AG10803 (cell line): ENCODE measurements around the gene SLC6A13.
A peak's percentile ranks its signal among the peaks of the same experiment; 100 is the strongest.
"Not testable (repeated sequence)": the region's sequence is repeated elsewhere in the genome, so short reads cannot be mapped to it uniquely, and the experiment has no call there.

Experiments
- DNase-seq: peaks from one replicate; pipeline ENCODE4 v3.0.0; 2010; ENCODE audit warnings: low read depth
- H3K4me3 ChIP-seq: 2 replicates; pipeline ENCODE4 v1.5.1; 2011; ENCODE audit warnings: mild to moderate bottlenecking, low read length, control low read depth
- TF ChIP-seq, protein P1 (sequence below): conservative IDR thresholded peaks from 2 replicates; pipeline ENCODE4 v1.5.1; 2011; ENCODE audit warnings: mild to moderate bottlenecking, low read length, control low read depth, inconsistent platforms

Gene SLC6A13

DNA sequence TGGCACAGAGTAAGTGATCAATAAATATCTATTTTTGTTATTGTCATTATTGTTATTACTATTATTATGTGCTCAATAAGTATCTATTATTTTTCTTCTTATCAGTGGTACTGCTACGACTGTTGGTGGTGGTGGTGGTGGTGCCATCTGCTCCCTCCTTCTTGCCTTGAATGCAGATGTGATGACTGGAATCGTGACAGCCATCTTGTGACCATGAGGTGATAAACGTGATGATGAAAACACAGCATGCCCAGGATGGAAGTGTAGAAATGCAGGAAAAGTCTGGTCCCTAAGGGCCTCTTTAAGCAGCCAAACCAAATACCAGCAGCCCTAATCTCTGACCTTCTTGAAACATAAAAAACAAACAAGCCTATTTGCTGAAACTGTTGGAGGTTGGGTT, 71.1 kb downstream of the SLC6A13 start:
- no peak overlapping the region for H3K4me3 ChIP-seq
- DNase-seq = no peak
- TF ChIP-seq, protein P1, sequence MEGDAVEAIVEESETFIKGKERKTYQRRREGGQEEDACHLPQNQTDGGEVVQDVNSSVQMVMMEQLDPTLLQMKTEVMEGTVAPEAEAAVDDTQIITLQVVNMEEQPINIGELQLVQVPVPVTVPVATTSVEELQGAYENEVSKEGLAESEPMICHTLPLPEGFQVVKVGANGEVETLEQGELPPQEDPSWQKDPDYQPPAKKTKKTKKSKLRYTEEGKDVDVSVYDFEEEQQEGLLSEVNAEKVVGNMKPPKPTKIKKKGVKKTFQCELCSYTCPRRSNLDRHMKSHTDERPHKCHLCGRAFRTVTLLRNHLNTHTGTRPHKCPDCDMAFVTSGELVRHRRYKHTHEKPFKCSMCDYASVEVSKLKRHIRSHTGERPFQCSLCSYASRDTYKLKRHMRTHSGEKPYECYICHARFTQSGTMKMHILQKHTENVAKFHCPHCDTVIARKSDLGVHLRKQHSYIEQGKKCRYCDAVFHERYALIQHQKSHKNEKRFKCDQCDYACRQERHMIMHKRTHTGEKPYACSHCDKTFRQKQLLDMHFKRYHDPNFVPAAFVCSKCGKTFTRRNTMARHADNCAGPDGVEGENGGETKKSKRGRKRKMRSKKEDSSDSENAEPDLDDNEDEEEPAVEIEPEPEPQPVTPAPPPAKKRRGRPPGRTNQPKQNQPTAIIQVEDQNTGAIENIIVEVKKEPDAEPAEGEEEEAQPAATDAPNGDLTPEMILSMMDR = no peak

DNA sequence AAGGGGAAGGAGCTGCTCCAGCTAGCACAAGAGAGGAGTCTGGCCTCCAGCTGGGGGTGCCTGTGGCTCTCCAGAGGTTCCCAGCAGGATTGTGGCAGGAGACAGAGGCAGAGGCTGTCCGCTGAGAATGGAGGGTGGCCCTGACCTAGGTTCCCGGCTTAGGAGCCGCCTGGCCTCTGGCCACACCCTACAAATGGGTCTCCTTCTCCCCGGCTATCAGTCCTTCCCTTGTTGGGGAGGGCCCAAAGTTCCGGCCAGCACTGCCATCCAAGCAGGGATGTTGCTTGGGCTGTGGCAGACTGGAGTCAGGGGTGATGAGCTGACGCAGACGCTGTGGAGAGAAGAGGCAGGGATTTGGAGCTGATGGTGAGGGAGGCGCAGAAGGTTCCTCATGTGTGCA, 71.8 kb downstream of the SLC6A13 start:
- TF ChIP-seq, protein P1 = no peak
- no peak for DNase-seq
- no peak overlapping the region for H3K4me3 ChIP-seq

DNA sequence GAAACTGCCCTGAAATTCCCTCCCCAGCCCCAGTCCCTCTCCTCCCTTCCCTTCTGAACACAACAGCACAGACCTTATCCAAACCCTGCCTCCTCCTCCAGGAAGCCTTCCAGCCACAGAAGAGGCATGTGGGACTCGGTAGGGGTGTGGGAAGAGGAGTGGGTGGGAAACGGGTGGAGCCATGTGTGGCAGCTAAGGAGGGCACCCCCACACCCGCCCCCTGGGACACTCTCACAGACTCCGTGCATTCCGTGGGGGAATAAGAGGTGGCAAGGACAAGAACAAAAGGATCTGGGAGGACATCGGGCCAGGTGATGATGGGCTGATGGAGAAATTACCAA, 73.0 kb downstream of the SLC6A13 start:
- DNase-seq = no peak
- TF ChIP-seq, protein P1 = no peak
- H3K4me3 ChIP-seq = no peak overlapping the region; the same call in 1 of the 2 replicates

DNA sequence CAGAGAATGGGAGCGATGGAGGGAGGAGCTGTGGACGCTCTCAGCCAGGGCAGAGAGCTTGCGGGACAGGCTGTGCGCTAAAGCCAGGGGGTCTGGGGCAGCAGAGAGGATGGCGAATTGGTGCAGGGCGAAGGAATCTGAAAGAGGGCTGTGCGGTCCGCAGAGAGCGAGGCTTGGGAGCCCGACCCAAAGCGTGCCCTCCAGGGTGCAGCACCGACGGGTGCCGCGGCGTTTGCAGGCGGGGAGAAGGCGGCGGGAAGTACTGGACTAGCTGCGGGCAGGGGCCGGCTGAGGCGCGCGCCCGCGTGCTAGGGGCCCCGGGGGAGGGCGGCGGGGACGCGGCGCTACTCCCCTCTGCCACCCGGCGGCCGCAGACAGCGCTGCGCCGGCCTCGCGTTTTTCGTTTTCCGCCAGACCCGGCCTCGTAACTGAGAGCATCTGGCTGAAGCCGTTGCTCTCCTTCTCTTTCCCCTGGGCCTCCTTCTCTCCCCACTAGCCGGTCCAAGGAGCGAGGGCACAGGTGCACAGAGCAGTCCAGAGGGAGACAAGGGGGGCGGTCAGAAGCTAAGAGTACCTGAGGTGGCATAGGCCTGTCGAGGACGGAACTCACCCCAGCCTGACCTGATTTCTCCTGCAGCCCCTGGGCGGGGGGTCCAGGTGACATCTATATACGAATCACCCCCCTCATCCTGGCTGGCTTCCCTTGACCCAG, 73.6 kb downstream of the SLC6A13 start:
- peak overlapping the region; percentile 61 for H3K4me3 ChIP-seq
- TF ChIP-seq, protein P1 = peak; percentile 47
- peak; percentile 34 for DNase-seq

DNA sequence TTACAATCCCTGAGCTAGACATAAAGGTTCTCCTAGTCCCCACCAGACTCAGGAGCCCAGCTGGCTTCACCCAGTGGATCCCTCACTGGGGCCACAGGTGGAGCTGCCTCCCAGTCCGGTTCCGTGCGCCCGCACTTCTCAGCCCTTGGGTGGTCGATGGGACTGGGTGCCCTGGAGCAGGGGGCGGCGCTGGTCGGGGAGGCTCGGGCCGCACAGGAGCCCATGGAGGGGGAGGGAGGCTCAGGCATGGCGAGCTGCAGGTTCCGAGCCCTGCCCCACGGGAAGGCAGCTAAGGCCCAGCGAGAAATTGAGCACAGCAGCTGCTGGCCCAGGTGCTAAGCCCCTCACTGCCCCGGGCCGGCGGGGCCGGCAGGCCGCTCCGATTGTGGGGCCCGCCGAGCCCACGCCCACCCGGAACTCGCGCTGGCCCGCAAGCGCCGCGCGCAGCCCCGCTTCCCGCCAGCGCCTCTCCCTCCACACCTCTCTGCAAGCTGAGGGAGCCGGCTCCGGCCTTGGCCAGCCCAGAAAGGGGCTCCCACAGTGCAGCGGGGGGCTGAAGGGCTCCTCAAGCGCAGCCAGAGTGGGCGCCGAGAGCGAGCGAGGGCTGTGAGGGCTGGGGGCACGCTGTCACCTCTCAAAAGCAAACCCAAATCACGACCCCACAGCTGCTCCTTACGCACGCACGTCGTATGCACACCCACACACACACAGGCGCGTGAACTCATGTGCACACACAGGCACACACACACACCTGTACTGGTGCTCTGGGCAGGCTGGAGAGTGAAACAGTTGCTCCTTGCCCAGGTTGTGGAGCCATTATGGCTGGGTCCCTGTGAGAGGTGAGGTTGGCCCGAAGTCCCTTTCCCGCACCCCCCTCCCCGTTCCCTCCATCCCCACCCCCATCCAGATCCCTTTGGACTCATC, 74.4 kb downstream of the SLC6A13 start:
- H3K4me3 ChIP-seq = peak overlapping the region; percentile 61
- DNase-seq = not testable (repeated sequence)

DNA sequence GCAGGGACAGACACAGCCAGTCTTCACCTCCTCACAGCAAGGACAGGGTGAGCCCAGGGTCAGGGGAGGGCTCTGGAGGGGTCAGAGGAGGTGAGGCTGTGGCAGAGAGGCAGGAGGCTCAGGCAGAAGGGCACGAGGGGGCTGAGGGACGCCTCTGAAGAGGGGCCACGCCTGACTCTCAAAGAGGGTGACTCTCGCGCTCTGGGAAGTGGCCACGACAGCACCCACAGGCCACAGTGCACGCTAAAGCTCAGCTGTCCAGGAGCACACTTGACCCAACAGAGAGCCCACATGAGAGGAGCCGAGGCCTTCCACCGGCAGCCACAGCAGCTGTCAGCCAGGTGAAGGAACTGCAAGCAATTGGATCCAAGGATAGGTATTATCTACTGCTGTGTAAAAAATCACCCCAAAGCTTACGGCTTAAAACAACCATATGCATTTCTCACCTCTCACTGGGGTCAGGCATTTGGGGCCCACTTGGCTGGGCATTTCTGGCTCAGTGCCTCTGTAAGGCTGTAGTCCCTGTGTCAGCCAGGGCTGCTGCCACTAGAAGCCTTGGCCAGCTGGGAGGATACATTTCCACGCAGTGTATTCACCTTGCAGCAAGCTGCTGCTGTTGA, 76.5 kb downstream of the SLC6A13 start:
- TF ChIP-seq, protein P1 = no peak
- no peak for DNase-seq
- no peak overlapping the region for H3K4me3 ChIP-seq

DNA sequence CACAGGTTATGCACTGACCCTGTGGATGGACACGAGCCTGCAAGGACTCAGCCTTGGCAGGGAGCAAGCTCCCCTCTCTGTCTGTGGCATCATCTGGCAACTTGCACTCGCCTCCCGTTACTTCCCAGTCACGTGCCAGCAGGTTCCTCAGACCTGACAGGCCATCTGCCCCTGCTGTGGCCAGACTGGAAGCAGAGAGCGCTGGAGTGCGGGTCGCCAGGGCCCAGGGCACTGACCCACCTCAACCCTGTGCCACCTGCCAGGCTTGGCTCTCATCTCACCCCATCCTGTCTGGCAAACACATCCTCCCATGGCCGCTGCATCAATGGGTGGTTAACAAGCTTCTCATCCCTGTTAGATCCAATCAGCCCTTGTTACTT, 77.1 kb downstream of the SLC6A13 start:
- DNase-seq = no peak
- TF ChIP-seq, protein P1 = no peak
- no peak overlapping the region for H3K4me3 ChIP-seq
